ENCODE measurements around the gene INIP. TPM values are rescaled to one million over a fixed set of nuclear protein-coding genes. Genes with fewer than 3 reads are reported as not detected.

INIP gene
- total RNA-seq, 1 donor from 2014 or later = 37.8 TPM

- intact Hi-C loops (cut with DNase I) = no loop called here
- DNase-seq (ENCODE audit: low spot score in 2 of 2) = no peak
- Histone ChIP-seq H3K4me3 (no peak overlapping the region), H3K27ac (no peak overlapping the region), H3K9me3 (no peaks in the 10 kb centered on the region), H3K4me1 (no peaks in the 10 kb centered on the region), H3K36me3 (no peaks in the 10 kb centered on the region), H3K27me3 (no peaks in the 10 kb centered on the region)
- TF ChIP-seq, protein P1, sequence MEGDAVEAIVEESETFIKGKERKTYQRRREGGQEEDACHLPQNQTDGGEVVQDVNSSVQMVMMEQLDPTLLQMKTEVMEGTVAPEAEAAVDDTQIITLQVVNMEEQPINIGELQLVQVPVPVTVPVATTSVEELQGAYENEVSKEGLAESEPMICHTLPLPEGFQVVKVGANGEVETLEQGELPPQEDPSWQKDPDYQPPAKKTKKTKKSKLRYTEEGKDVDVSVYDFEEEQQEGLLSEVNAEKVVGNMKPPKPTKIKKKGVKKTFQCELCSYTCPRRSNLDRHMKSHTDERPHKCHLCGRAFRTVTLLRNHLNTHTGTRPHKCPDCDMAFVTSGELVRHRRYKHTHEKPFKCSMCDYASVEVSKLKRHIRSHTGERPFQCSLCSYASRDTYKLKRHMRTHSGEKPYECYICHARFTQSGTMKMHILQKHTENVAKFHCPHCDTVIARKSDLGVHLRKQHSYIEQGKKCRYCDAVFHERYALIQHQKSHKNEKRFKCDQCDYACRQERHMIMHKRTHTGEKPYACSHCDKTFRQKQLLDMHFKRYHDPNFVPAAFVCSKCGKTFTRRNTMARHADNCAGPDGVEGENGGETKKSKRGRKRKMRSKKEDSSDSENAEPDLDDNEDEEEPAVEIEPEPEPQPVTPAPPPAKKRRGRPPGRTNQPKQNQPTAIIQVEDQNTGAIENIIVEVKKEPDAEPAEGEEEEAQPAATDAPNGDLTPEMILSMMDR (IDR thresholded peaks at IDR 0.05) = no peak
Measured at GRCh38 chr9:112761912-112762655, 44.2 kb upstream of the INIP start.

GRCh38 chr9:112760821-112761220 is 42.9 kb upstream of the INIP start:
- TF ChIP-seq, protein P1 (IDR thresholded peaks at IDR 0.05) = no peak
- no peaks in the 10 kb centered on the region for H3K9me3 ChIP-seq
- no peak overlapping the region for H3K27ac ChIP-seq
- intact Hi-C loops (cut with DNase I) = no loop called here
- H3K27me3 ChIP-seq = no peaks in the 10 kb centered on the region
- DNase-seq (ENCODE audit: low spot score in 2 of 2) = no peak
- H3K36me3 ChIP-seq = no peaks in the 10 kb centered on the region
- no peak overlapping the region for H3K4me3 ChIP-seq
- H3K4me1 ChIP-seq = peaks cover 0 to under 1% of the 10 kb centered on the region in 2 donors

DNA sequence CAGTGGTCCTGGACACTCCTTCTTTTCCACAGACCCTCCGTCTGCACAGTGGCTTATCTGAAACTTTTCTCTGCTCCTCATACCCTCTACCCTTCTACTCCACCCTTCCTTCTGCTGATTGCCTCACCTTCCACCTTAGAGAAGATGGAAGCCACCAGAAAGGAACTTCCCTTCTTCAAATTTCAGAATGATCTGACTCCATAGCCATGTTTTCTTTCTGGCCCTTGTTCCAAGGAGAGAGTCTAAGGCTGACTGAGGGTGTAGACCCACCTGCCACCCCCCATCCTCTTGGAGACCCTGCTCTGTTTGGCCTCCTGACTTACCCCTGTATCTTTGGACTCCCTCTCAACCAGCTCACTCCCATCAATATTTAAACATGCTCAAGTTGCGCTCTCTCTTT is 40.0 kb upstream of the INIP start:
- Histone ChIP-seq H3K27me3 (no peaks in the 10 kb centered on the region), H3K36me3 (no peaks in the 10 kb centered on the region), H3K4me3 (no peak overlapping the region), H3K27ac (no peak overlapping the region), H3K9me3 (no peaks in the 10 kb centered on the region), H3K4me1 (peaks cover 7 to 21% of the 10 kb centered on the region in 2 donors)
- no peak for DNase-seq (ENCODE audit: low spot score in 2 of 2)
- TF ChIP-seq, protein P1 (IDR thresholded peaks at IDR 0.05) = no peak
- intact Hi-C loops (cut with DNase I) = loop anchor here (10.0 kb wide), 1 partner anchor 297 kb away; the partner anchor contains the start of gene ZFP37

GRCh38 chr9:112757282-112757883 is 39.5 kb upstream of the INIP start:
- H3K36me3 ChIP-seq = no peaks in the 10 kb centered on the region
- H3K27ac ChIP-seq = no peak overlapping the region
- H3K27me3 ChIP-seq = no peaks in the 10 kb centered on the region
- peaks cover 7 to 25% of the 10 kb centered on the region in 2 donors for H3K4me1 ChIP-seq
- intact Hi-C loops (cut with DNase I) = loop anchor here (10.0 kb wide), 1 partner anchor 297 kb away; the partner anchor contains the start of gene ZFP37
- H3K9me3 ChIP-seq = no peaks in the 10 kb centered on the region
- H3K4me3 ChIP-seq = no peak overlapping the region
- DNase-seq (ENCODE audit: low spot score in 2 of 2) = no peak
- TF ChIP-seq, protein P1 (IDR thresholded peaks at IDR 0.05) = no peak

DNA sequence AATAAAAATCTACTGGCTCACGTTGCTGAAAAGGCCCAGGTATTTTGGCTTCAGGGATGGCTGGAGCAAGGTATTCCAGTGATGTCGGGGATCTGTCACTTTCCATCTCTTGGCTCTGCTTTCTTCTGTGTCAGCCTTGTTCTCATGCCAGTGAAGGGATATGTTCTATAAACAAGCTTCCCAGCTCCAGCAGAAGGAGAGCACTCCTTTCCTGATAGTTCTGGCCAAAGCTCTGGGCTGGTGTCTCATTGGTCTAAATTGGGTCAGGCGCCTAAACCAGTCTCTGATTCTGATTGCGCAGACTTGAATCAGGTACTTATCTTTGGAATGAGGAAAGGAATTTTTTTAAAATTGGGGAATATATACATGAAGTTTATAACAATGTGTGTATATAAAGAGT is 37.8 kb upstream of the INIP start:
- no peaks in the 10 kb centered on the region for H3K27me3 ChIP-seq
- H3K36me3 ChIP-seq = no peaks in the 10 kb centered on the region
- no peak for DNase-seq (ENCODE audit: low spot score in 2 of 2)
- no peaks in the 10 kb centered on the region for H3K9me3 ChIP-seq
- TF ChIP-seq, protein P1 (IDR thresholded peaks at IDR 0.05) = no peak
- H3K27ac ChIP-seq = peak overlapping the region in 1 of 2 donors; percentile 32
- peaks cover 14 to 31% of the 10 kb centered on the region in 2 donors for H3K4me1 ChIP-seq
- intact Hi-C loops (cut with DNase I) = loop anchor here (10.0 kb wide), 1 partner anchor 299 kb away; the partner anchor contains the start of gene ZFP37
- H3K4me3 ChIP-seq = no peak overlapping the region

Measured in ascending aorta (tissue), 2 donors.